Natural killer cell (primary cell): ENCODE results near the gene C2orf49. TPM values are rescaled to one million over a fixed set of nuclear protein-coding genes. Genes with fewer than 3 reads are reported as not detected.

Experiments used
- ATAC-seq, 3 donors: fragments of 150-1000 bp in 2 of 3; fragments of 200-7000 bp in 1 of 3; cut with Tn5 transposase; 1 replicate in 1 of 3; 2 replicates in 2 of 3; pipeline ENCODE4 v1.10.0; 2021; ENCODE audit warnings: mild to moderate bottlenecking in 2 of 3, moderate library complexity in 2 of 3
- DNase-seq, 2 donors: peaks; one replicate each; pipeline versions ENCODE4 v3.0.0 to v3.0.0-alpha.2; 2013 to 2021; ENCODE audit warnings: mixed read lengths in 1 of 2
- H3K27ac ChIP-seq: one replicate; pipeline ENCODE4 v1.5.1; 2013; ENCODE audit warnings: mild to moderate bottlenecking, low read length
- H3K27me3 ChIP-seq: one replicate; pipeline ENCODE4 v1.6.1; 2013; ENCODE audit warnings: low read length; ENCODE audit not compliant: control insufficient read depth, insufficient read depth
- H3K36me3 ChIP-seq: one replicate; pipeline ENCODE4 v1.6.1; 2013; ENCODE audit warnings: low read length; ENCODE audit not compliant: control insufficient read depth, insufficient read depth
- H3K4me1 ChIP-seq: one replicate; pipeline ENCODE4 v1.6.1; 2013; ENCODE audit warnings: low read length; ENCODE audit not compliant: control insufficient read depth, insufficient read depth
- H3K4me3 ChIP-seq: one replicate; pipeline ENCODE4 v1.5.1; 2013; ENCODE audit warnings: low read length
- H3K9me3 ChIP-seq: one replicate; pipeline ENCODE4 v1.6.1; 2013; ENCODE audit warnings: low read length; ENCODE audit not compliant: control insufficient read depth, insufficient read depth
- H3K27ac Mint-ChIP-seq, 2 donors: one replicate each; pipeline ENCODE4 v1.8.0; 2022; ENCODE audit warnings: mild to moderate bottlenecking in 2 of 2, mixed read lengths in 2 of 2, moderate library complexity in 1 of 2
- H3K27me3 Mint-ChIP-seq, 2 donors: one replicate each; pipeline ENCODE4 v1.8.0; 2022; ENCODE audit warnings: low read depth in 2 of 2, mixed read lengths in 2 of 2
- H3K36me3 Mint-ChIP-seq: one replicate; pipeline ENCODE4 v1.8.0; 2022; ENCODE audit warnings: mixed read lengths
- H3K4me1 Mint-ChIP-seq, 2 donors: one replicate each; pipeline ENCODE4 v1.8.0; 2022; ENCODE audit warnings: mixed read lengths in 2 of 2
- H3K4me3 Mint-ChIP-seq: one replicate; pipeline ENCODE4 v1.8.0; 2022; ENCODE audit warnings: mild to moderate bottlenecking, moderate library complexity, mixed read lengths
- H3K9me3 Mint-ChIP-seq, 2 donors: one replicate each; pipeline ENCODE4 v1.8.0; 2022; ENCODE audit warnings: mixed read lengths in 2 of 2
- CTCF ChIP-seq: fragments of 200-600 bp; IDR thresholded peaks from one replicate; pipeline ENCODE4 v1.8.0; 2022; ENCODE audit warnings: antibody characterized with exemption
- WGBS: methylation state at CpG from one replicate; pipeline ENCODE4 v1.1.7; 2013; ENCODE audit warnings: missing lambda C conversion rate; ENCODE audit not compliant: insufficient coverage; 5-methylcytosine and 5-hydroxymethylcytosine counted together
- intact Hi-C: fragments of 100-400 bp; cut with micrococcal nuclease; formaldehyde crosslinking; loops from one replicate; pipeline ENCODE4 v1.14.2; 2022
- total RNA-seq, 4 donors: library from RNA; stranded (reverse); fragments of 120-200 nt in 1 of 4; gene quantifications; one replicate each; pipeline versions ENCODE4 v1.2.3 to v1.2.4, GENCODE V29; 2013 to 2022

The C2orf49 gene
- total RNA-seq, 3 donors from 2014 or later (not counting 1 experiment from before 2014, with no cell fraction given), result 19.4 to 23.5 (median 23.2) TPM

GRCh38 chr2:105385731-105386540 lies 48.6 kb downstream of the C2orf49 start:
- intact Hi-C loops, result no loop called here
- H3K4me3 Mint-ChIP-seq, result no peak overlapping the region
- WGBS, result 88% methylated on average over 20 of the region's 20 CpGs
- no peak for ATAC-seq
- H3K36me3 ChIP-seq, result no peaks in the 10 kb centered on the region
- H3K36me3 Mint-ChIP-seq, result no peaks in the 10 kb centered on the region
- no peak for TF ChIP-seq CTCF
- H3K9me3 ChIP-seq, result no peaks in the 10 kb centered on the region
- H3K27ac Mint-ChIP-seq, result no peak overlapping the region
- no peak overlapping the region for H3K4me3 ChIP-seq
- no peaks in the 10 kb centered on the region for H3K4me1 ChIP-seq
- no peaks in the 10 kb centered on the region for H3K27me3 ChIP-seq
- no peaks in the 10 kb centered on the region for H3K4me1 Mint-ChIP-seq
- no peaks in the 10 kb centered on the region for H3K9me3 Mint-ChIP-seq
- peaks cover 0 to 12% of the 10 kb centered on the region in 2 donors for H3K27me3 Mint-ChIP-seq
- no peak for DNase-seq
- no peak overlapping the region for H3K27ac ChIP-seq

- Histone ChIP-seq H3K9me3 (no peaks in the 10 kb centered on the region), H3K36me3 (no peaks in the 10 kb centered on the region), H3K27ac (no peak overlapping the region), H3K4me1 (no peaks in the 10 kb centered on the region), H3K27me3 (no peaks in the 10 kb centered on the region), H3K4me3 (no peak overlapping the region)
- DNase-seq (no peak), ATAC-seq (no peak)
- no peak overlapping the region for H3K27ac Mint-ChIP-seq
- intact Hi-C loops, result no loop called here
- H3K36me3 Mint-ChIP-seq, result no peaks in the 10 kb centered on the region
- H3K27me3 Mint-ChIP-seq, result peaks cover 2 to 12% of the 10 kb centered on the region in 2 donors
- no peaks in the 10 kb centered on the region for H3K9me3 Mint-ChIP-seq
- no peaks in the 10 kb centered on the region for H3K4me1 Mint-ChIP-seq
- no peak for TF ChIP-seq CTCF
- no peak overlapping the region for H3K4me3 Mint-ChIP-seq
- 93% methylated on average over 3 of the region's 4 CpGs for WGBS
Measured at GRCh38 chr2:105387225-105387624, 49.9 kb downstream of the C2orf49 start.

- Mint-ChIP-seq H3K27ac (no peak overlapping the region), H3K9me3 (no peaks in the 10 kb centered on the region), H3K36me3 (no peaks in the 10 kb centered on the region), H3K4me3 (no peak overlapping the region), H3K27me3 (peaks cover 12% of the 10 kb centered on the region in 2 donors), H3K4me1 (no peaks in the 10 kb centered on the region)
- H3K4me1 ChIP-seq, result no peaks in the 10 kb centered on the region
- H3K27me3 ChIP-seq, result no peaks in the 10 kb centered on the region
- 97% methylated on average over 8 of the region's 8 CpGs for WGBS
- intact Hi-C loops, result no loop called here
- H3K27ac ChIP-seq, result no peak overlapping the region
- no peaks in the 10 kb centered on the region for H3K9me3 ChIP-seq
- ATAC-seq (no peak), DNase-seq (no peak)
- no peaks in the 10 kb centered on the region for H3K36me3 ChIP-seq
- TF ChIP-seq CTCF, result no peak
- no peak overlapping the region for H3K4me3 ChIP-seq
Measured at GRCh38 chr2:105388971-105389381, 51.6 kb downstream of the C2orf49 start.

GRCh38 chr2:105390454-105390853 lies 53.1 kb downstream of the C2orf49 start:
- Histone ChIP-seq H3K36me3 (no peaks in the 10 kb centered on the region), H3K9me3 (no peaks in the 10 kb centered on the region), H3K4me1 (no peaks in the 10 kb centered on the region), H3K27me3 (no peaks in the 10 kb centered on the region), H3K27ac (no peak overlapping the region), H3K4me3 (no peak overlapping the region)
- Mint-ChIP-seq H3K4me3 (no peak overlapping the region), H3K27ac (no peak overlapping the region), H3K4me1 (no peaks in the 10 kb centered on the region), H3K27me3 (peaks cover 11 to 21% of the 10 kb centered on the region in 2 donors), H3K9me3 (no peaks in the 10 kb centered on the region), H3K36me3 (no peaks in the 10 kb centered on the region)
- DNase-seq (no peak), ATAC-seq (no peak)
- intact Hi-C loops, result no loop called here
- TF ChIP-seq CTCF, result no peak
